ENCODE measurements around the gene RHBDD1.

Gene RHBDD1

GRCh38 chr2:226994775-226995174 lies 158.9 kb downstream of the RHBDD1 start:
- DNase-seq, result no peak

DNA sequence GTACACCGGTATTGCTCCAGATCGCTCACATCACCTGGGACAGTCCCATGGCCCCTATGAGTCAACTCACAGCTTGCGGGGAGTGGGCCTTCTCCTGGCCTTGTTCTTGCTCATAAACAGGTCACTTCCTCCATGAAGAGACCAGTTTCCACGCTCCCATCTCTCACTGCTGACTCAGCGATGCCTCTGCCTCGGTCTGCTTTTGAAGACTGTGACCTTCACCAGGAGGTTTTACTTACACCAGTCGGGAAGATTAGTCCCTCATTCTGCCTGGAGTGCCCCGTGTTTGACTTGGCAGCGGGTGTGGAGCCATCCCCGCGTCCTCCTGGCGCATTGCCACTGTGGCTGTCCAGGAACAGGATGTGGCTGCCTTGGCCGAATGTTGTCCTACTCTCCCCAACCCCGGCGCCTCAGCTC lies 159.8 kb downstream of the RHBDD1 start:
- peak; percentile 10 to 13 for DNase-seq

GRCh38 chr2:226999661-227000060 lies 163.8 kb downstream of the RHBDD1 start:
- DNase-seq, result no peak

DNA sequence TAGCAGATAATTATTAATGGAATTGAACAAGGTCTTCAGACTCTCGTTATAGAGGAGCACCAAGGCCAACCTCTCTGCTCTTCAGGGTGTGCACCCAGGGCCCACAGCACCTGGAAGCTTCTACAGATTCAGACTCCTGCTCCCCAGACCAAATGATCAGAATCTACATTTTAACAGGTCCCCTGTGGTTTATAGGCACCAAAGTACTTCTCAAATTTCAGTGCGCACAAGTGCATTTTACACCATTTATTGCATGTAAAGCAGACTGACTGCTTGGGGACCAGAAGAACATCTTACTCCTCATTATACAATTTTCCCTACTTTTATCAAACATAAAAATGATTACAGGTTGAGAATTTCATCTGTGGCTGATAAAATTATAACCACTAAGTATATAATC lies 164.3 kb downstream of the RHBDD1 start:
- no peak for DNase-seq

- no peak for DNase-seq
These were observed 168.6 kb downstream of the RHBDD1 start for GRCh38 chr2:227004482-227004881.

GRCh38 chr2:227006189-227006897 lies 170.5 kb downstream of the RHBDD1 start:
- DNase-seq, result no peak

- no peak for DNase-seq
These were observed 171.3 kb downstream of the RHBDD1 start for GRCh38 chr2:227007148-227007547.

GRCh38 chr2:227007940-227008339 lies 172.1 kb downstream of the RHBDD1 start:
- no peak for DNase-seq

DNA sequence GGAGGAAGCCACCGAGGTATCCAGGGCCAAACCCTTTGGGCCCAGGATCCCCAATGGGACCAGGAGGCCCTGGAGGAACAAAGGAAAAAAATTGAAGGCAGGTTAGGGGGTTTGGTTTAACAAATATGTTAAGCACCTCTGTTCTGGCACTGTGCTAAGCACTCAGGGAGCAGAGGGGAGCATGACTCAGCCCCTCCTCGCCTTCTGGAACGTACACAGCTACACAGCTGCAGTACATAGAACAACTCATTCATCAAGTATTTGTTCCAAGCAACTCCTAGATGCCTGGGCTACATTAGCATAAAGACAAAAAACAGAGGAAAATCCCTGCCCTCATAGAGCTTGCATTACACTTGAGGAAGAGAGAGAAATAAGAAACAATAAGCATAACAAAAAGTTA lies 174.6 kb downstream of the RHBDD1 start:
- DNase-seq, result no peak

GRCh38 chr2:227013330-227013729 lies 177.5 kb downstream of the RHBDD1 start:
- DNase-seq, result no peak

DNA sequence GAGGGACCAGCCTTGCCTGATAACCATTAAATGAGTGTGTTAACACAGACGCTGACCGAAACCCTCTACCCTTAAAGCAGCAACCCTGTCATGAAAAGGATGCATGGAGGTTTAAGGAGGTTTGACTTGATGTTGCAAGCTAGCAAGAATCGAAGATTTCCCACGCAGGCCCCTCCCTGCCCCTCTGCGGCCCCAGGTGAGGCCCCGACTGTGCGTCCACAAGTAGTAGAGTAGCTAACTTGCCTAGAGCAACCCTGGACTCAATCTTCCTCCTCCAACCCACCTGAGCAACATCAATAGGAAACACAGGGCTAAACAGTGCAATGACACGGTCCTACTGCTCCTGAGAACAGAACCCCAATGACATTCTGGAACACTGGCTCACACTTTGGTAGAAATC lies 178.0 kb downstream of the RHBDD1 start:
- no peak for DNase-seq

DNA sequence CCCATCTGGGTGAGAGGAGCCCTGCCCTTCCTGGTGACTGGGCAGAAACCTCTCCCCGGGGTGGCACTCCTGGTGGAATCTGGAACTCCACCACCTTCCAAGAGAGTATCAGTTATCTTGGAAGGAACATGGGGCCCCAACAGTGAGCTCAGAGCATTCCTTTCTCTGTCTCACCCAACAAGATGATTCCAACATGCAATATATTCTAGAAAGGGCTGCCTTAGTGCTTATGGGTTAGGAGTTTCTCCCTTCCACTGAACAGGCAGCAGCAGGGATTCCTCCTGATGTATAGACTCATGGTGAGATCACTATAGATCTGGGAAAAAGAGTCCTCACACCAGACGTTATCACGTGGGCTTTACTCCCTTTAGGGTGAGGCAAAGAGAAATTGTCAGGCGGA lies 181.0 kb downstream of the RHBDD1 start:
- no peak for DNase-seq

DNA sequence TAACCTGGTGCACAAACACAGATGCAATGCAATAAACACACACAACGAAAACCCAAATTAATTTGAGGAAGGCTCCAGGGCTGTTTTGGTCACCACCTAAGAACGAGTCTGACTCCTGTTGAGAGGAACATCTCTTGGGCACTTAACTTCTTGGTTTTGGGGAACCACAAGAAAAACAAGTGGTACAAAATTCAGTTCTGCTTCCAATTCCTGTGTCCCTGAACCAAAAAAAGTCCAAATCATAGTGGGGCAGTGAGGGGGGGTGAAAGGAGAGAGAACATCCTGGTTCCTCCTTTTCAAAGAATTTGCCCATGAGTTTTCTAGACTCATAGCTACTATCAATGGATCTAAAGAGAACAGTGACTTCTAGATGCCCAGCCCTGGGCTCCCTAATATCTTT lies 184.6 kb downstream of the RHBDD1 start:
- DNase-seq, result no peak

DNA sequence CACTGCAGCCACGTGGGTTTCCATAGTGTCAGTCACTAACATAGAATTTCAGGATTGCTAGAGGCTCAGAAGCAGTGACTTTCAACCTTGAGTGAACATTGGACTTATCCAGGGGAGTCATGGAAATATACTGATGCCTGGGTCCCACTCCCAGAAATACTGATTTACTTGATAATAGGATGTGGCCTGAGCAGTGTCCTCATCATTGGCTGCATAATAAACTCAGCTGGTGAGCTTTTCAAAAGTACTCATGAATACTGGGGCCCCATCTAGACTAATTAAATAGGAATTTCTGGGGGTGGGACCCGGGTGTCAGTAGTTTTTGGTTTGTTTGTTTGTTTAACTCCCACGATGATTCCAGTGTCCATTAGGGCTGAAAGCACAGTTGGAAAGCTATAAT lies 186.8 kb downstream of the RHBDD1 start:
- DNase-seq, result no peak

GRCh38 chr2:227025510-227025909 lies 189.7 kb downstream of the RHBDD1 start:
- no peak for DNase-seq

GRCh38 chr2:227029426-227030105 lies 193.7 kb downstream of the RHBDD1 start:
- DNase-seq, result no peak

- no peak for DNase-seq
These were observed 194.9 kb downstream of the RHBDD1 start for GRCh38 chr2:227030789-227031188.

DNA sequence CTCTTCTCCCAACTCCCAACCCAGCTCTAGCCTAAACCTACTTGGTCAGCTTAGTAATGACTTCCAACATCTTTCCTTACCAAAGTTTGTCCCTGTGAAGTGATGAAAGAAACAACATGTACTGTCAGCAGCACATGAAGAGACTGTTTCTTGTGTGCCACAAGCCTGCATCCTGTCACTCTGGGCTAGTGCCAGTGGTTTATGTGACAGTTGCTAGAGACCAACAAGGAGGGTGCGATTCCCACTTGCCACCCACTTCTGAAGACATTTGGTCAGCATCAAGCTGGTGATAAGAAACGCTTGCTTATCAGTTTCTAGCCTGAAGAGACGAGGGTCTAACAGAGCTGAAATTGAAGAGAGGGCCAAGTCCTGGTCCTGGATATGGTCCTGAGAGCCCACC lies 195.5 kb downstream of the RHBDD1 start:
- no peak for DNase-seq

GRCh38 chr2:227033471-227034148 lies 197.8 kb downstream of the RHBDD1 start:
- DNase-seq, result peak in 1 of 2 experiments; percentile 11

- no peak for DNase-seq
These were observed 200.0 kb downstream of the RHBDD1 start for GRCh38 chr2:227035711-227036367.

- DNase-seq, result no peak
These were observed 200.7 kb downstream of the RHBDD1 start for GRCh38 chr2:227036527-227036926.

GRCh38 chr2:227038550-227039189 lies 202.8 kb downstream of the RHBDD1 start:
- no peak for DNase-seq

DNA sequence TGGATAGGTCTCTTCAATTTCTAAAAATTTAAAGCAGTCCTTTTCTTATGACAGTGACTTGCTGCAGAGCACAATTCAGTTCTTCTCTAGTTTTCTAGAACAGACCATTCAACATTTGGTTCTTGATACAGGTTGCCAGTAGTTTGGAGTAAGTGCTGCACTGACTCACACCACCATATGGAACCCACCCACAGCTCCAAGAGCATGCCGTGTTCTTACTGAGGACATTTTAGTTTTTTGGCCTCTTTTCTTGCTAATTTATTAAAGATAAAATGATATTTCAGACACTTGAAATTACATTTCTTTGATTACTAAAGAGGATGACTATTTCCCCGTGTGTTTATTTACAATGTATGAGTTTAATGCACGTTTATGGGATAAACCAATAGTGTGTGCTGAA lies 208.1 kb downstream of the RHBDD1 start:
- no peak for DNase-seq
